HepG2 (cell line): Measurements from ENCODE around the gene SMURF1. TPM values are rescaled to one million over a fixed set of nuclear protein-coding genes. Genes with fewer than 3 reads are reported as not detected.

Experiments
- ATAC-seq: fragments of 200-7000 bp; cut with Tn5 transposase; 3 replicates; pipeline ENCODE4 v1.9.1; 2020; ENCODE audit warnings: mild to moderate bottlenecking, moderate library complexity
- BruUV-seq: library from RNA; stranded (reverse); fragments of 400-500 nt; replicated peaks from 2 replicates; lab custom pipeline; 2021; lab: Mats Ljungman, UMichigan
- CTCF ChIA-PET: fragments of 300-600 bp; formaldehyde crosslinking; extraction: SDS; loops from one replicate; lab custom pipeline; 2021; ENCODE audit warnings: low total read pairs, inconsistent platforms, low intra/inter-chr PET ratio; lab: Yijun Ruan, JAX
- POLR2A ChIA-PET: fragments of 350-600 bp; sonication (Branson Sonifier 250); formaldehyde crosslinking; loops from one replicate; lab custom pipeline; 2020; ENCODE audit warnings: antibody characterized with exemption, inconsistent platforms; lab: Yijun Ruan, JAX
- DNase-seq: peaks from one replicate; pipeline ENCODE4 v3.0.0-alpha.2; 2015; ENCODE audit warnings: low spot score
- FAIRE-seq: peaks from 3 replicates; lab custom pipeline; 2011; peaks lifted over from hg19 to GRCh38; lab: Jason Lieb, UNC
- H2AFZ ChIP-seq: one replicate; pipeline ENCODE4 v1.6.1; 2011; ENCODE audit warnings: low read length, inconsistent platforms
- H3K27ac ChIP-seq: fragments of 300-600 bp; 3 replicates; pipeline ENCODE4 v1.8.0; 2011; ENCODE audit warnings: mixed run types, mild to moderate bottlenecking, mixed read lengths, low read length, inconsistent platforms; ENCODE audit not compliant: insufficient read depth; ENCODE audit errors: extremely low read length
- H3K27me3 ChIP-seq, 2 experiments: fragments of 200-600 bp in 1 of 2; 2 replicates in 1 of 2; 3 replicates in 1 of 2; pipeline versions ENCODE4 v1.6.0 to v1.8.0; 2011; ENCODE audit warnings: low read length in 2 of 2, mild to moderate bottlenecking in 2 of 2, moderate library complexity in 2 of 2, inconsistent platforms in 1 of 2; ENCODE audit not compliant: insufficient read depth in 2 of 2, control insufficient read depth in 1 of 2
- H3K36me3 ChIP-seq, 2 experiments: fragments of 200-600 bp in 1 of 2; replicated peaks in 1 of 2; 2 replicates in 1 of 2; 3 replicates in 1 of 2; pipeline versions ENCODE4 v1.5.1 to v1.8.0; 2011; ENCODE audit warnings: low read length in 2 of 2, inconsistent platforms in 1 of 2; ENCODE audit not compliant: insufficient read depth in 2 of 2, control insufficient read depth in 1 of 2
- H3K4me1 ChIP-seq: 2 replicates; pipeline ENCODE4 v1.5.1; 2012; ENCODE audit warnings: low read length, inconsistent platforms; ENCODE audit not compliant: insufficient read depth
- H3K4me2 ChIP-seq: 2 replicates; pipeline ENCODE4 v1.6.0; 2011; ENCODE audit warnings: low read depth, low read length, inconsistent platforms
- H3K4me3 ChIP-seq, 3 experiments: fragments of 200-600 bp in 1 of 3; sonication (generic), shearing (Covaris generic) in 1 of 3; replicated peaks in 1 of 3; 2 replicates each; pipeline ENCODE4 v1.5.1; 2011 to 2016; ENCODE audit warnings: low read length in 3 of 3, inconsistent platforms in 2 of 3, low read depth in 2 of 3, mild to moderate bottlenecking in 2 of 3, control low read depth in 1 of 3, mixed read lengths in 1 of 3; ENCODE audit not compliant: insufficient read depth in 1 of 3
- H3K79me2 ChIP-seq: one replicate; pipeline ENCODE4 v1.6.1; 2011; ENCODE audit warnings: low read length, inconsistent platforms; ENCODE audit not compliant: insufficient read depth
- H3K9ac ChIP-seq: 2 replicates; pipeline ENCODE4 v1.6.0; 2011; ENCODE audit warnings: mild to moderate bottlenecking, low read depth, low read length, inconsistent platforms; ENCODE audit not compliant: insufficient read depth
- H3K9me3 ChIP-seq: 2 replicates; pipeline ENCODE4 v1.5.1; 2012; ENCODE audit warnings: mild to moderate bottlenecking, low read length
- H4K20me1 ChIP-seq: 2 replicates; pipeline ENCODE4 v1.6.0; 2011; ENCODE audit warnings: inconsistent platforms, mild to moderate bottlenecking, low read length, moderate library complexity; ENCODE audit not compliant: insufficient read depth
- CHD2 ChIP-seq: IDR thresholded peaks from 2 replicates; pipeline ENCODE4 v1.6.1; 2011; ENCODE audit warnings: low read depth, low read length, improper control_type of control experiment
- CHD4 ChIP-seq: fragments of 200-600 bp; sonication (generic); IDR thresholded peaks from 2 replicates; pipeline ENCODE4 v1.7.0; 2017; ENCODE audit warnings: mild to moderate bottlenecking, low read length, borderline replicate concordance
- CTCF ChIP-seq: sonication (generic); formaldehyde crosslinking; IDR thresholded peaks from 2 replicates; pipeline ENCODE4 v1.5.0; 2020; ENCODE audit warnings: mild to moderate bottlenecking, missing genetic modification reagents, moderate library complexity
- ELF3 ChIP-seq: IDR thresholded peaks from 2 replicates; pipeline ENCODE4 v1.6.1; 2016; ENCODE audit warnings: missing genetic modification reagents, missing compliant biosample characterization
- FOSL2 ChIP-seq: sonication (generic); formaldehyde crosslinking; IDR thresholded peaks from 2 replicates; pipeline ENCODE4 v1.4.0; 2020; ENCODE audit warnings: missing genetic modification reagents
- HMG20B ChIP-seq: conservative IDR thresholded peaks from 2 replicates; pipeline ENCODE4 v1.6.1; 2016; ENCODE audit warnings: missing genetic modification reagents, missing compliant biosample characterization
- KAT8 ChIP-seq: IDR thresholded peaks from 2 replicates; pipeline ENCODE4 v1.6.1; 2016; ENCODE audit warnings: missing genetic modification reagents, missing compliant biosample characterization
- RNF2 ChIP-seq: fragments of 450-650 bp; conservative IDR thresholded peaks from 2 replicates; pipeline ENCODE4 v1.6.1; 2016; ENCODE audit warnings: low read depth
- ZNF33A ChIP-seq: sonication (generic); formaldehyde crosslinking; IDR thresholded peaks from 2 replicates; pipeline ENCODE4 v1.5.1; 2020; ENCODE audit warnings: missing genetic modification reagents, mild to moderate bottlenecking, moderate library complexity, borderline replicate concordance
- ZNF766 ChIP-seq: sonication (generic); formaldehyde crosslinking; IDR thresholded peaks from 2 replicates; pipeline ENCODE4 v1.5.0; 2020; ENCODE audit warnings: missing genetic modification reagents, borderline replicate concordance
- WGBS: methylation state at CpG from one replicate; pipeline ENCODE4 v1.1.6; 2017; ENCODE audit warnings: low lambda C conversion rate; 5-methylcytosine and 5-hydroxymethylcytosine counted together
- in situ Hi-C: cut with HindIII; loops from 2 replicates; pipeline ENCODE4 v1.10.0; 2017; ENCODE audit warnings: low pct_unique_long_range_greater_than_20kb; ENCODE audit not compliant: extremely low pct_ligation_motif_present
- intact Hi-C: fragments of 100-400 bp; cut with micrococcal nuclease; formaldehyde crosslinking; loops from one replicate; pipeline ENCODE4 v1.10.0; 2022; ENCODE audit not compliant: unreplicated experiment
- polyA plus RNA-seq, 8 experiments: library from polyadenylated mRNA; depleted of rRNA in 3 of 8; stranded (reverse) in 7 of 8; unstranded in 1 of 8; fragments of >200 nt; fragmentation: Illumina TruSeq in 4 of 8; extraction: Trizol in 4 of 8; gene quantifications; 2 replicates each; pipeline versions ENCODE4 v1.2.1 to v1.2.3, GENCODE V29; 2011 to 2016; ENCODE audit warnings: low read depth in 4 of 8, missing spikeins in 1 of 8, mixed read lengths in 1 of 8; ENCODE audit not compliant: insufficient read depth in 1 of 8
- total RNA-seq, 5 experiments: library from RNA; depleted of rRNA; stranded (reverse); fragments of >200 nt; fragmentation: Illumina TruSeq; extraction: Trizol; gene quantifications; 2 replicates each; pipeline ENCODE4 v1.2.3, GENCODE V29; 2016; ENCODE audit warnings: low read depth in 1 of 5
- TF ChIP-seq, protein P1 (sequence below), 2 experiments: sonication (generic) in 1 of 2; formaldehyde crosslinking in 1 of 2; IDR thresholded peaks; 2 replicates each; pipeline versions ENCODE4 v1.4.0 to v1.6.1; 2016 to 2020; ENCODE audit warnings: borderline replicate concordance in 1 of 2, low read depth in 1 of 2, mild to moderate bottlenecking in 1 of 2, missing genetic modification reagents in 1 of 2
- TF ChIP-seq, protein P2 (sequence below): IDR thresholded peaks from 2 replicates; pipeline ENCODE4 v1.6.1; 2016; ENCODE audit warnings: low read depth

SMURF1 gene
- total and polyA plus RNA-seq, 2 of the 13 experiments (the other 11 are each of a cell fraction or from before 2014, with no cell fraction given), result 8.3 to 11.1 TPM

DNA sequence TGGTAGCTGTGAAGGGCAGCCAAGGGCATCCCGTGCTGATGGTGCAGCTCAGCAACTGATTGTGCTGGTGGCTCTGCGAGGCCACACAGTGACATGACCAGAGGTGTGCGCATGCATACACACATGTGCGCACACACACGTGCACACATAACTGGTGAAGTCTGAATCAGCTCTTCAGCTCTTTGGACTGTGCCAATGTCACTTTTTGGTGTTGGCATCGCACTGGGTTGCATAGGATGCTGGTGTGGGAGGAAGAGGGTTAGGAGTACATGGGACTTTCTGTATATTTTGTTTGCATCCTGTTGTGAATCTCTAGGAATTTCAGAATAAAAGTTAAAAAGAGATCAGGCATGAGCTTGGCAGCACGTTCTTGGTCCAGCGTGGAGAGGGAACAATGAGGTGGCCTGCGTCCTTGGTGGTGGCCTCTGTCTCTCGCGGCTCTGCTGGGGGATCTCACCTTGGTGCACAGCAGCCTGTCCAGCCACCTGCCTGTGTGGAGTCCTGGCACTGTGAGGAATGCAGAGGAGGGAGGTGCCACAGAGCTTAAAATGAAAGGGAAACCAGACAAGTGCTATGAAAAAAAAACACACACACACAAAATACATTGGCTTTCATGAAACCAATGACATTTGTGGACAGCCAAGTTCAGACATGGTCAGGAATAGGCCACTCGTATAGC is 141.6 kb downstream of the SMURF1 start:
- no peaks in the 10 kb centered on the region for H3K79me2 ChIP-seq
- H4K20me1 ChIP-seq, result no peaks in the 10 kb centered on the region
- DNase-seq (no peak), FAIRE-seq (no peak), ATAC-seq (no peak)
- POLR2A ChIA-PET, result no interaction called here
- H3K36me3 ChIP-seq, result peaks cover 30 to 77% of the 10 kb centered on the region in 2 experiments
- H3K27me3 ChIP-seq, result no peaks in the 10 kb centered on the region
- H3K27ac ChIP-seq, result no peak overlapping the region
- H3K9ac ChIP-seq, result no peak overlapping the region
- over 99% methylated on average over 11 of the region's 12 CpGs for WGBS
- intact Hi-C loops, result no loop called here
- no peak overlapping the region for H3K4me2 ChIP-seq
- CTCF ChIA-PET, result no interaction called here
- BruUV-seq, result no TSS peak
- H2AFZ ChIP-seq, result no peak overlapping the region
- no peaks in the 10 kb centered on the region for H3K9me3 ChIP-seq
- H3K4me3 ChIP-seq, result no peak overlapping the region
- no peaks in the 10 kb centered on the region for H3K4me1 ChIP-seq
- no peak for TF ChIP-seq ELF3
- no peak for TF ChIP-seq RNF2
- no peak for TF ChIP-seq CTCF (CRISPR knock-in tag)
- no peak for TF ChIP-seq CHD2
- TF ChIP-seq, protein P1, sequence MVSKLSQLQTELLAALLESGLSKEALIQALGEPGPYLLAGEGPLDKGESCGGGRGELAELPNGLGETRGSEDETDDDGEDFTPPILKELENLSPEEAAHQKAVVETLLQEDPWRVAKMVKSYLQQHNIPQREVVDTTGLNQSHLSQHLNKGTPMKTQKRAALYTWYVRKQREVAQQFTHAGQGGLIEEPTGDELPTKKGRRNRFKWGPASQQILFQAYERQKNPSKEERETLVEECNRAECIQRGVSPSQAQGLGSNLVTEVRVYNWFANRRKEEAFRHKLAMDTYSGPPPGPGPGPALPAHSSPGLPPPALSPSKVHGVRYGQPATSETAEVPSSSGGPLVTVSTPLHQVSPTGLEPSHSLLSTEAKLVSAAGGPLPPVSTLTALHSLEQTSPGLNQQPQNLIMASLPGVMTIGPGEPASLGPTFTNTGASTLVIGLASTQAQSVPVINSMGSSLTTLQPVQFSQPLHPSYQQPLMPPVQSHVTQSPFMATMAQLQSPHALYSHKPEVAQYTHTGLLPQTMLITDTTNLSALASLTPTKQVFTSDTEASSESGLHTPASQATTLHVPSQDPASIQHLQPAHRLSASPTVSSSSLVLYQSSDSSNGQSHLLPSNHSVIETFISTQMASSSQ (IDR thresholded peaks at IDR 0.05; ENCODE audit: low read depth), result no peak
- TF ChIP-seq, protein P1 (CRISPR knock-in tag; IDR thresholded peaks at IDR 0.05; ENCODE audit: borderline replicate concordance), result no peak
- no peak for TF ChIP-seq FOSL2
- no peak for TF ChIP-seq KAT8 (CRISPR knock-in tag)
- TF ChIP-seq, protein P2, sequence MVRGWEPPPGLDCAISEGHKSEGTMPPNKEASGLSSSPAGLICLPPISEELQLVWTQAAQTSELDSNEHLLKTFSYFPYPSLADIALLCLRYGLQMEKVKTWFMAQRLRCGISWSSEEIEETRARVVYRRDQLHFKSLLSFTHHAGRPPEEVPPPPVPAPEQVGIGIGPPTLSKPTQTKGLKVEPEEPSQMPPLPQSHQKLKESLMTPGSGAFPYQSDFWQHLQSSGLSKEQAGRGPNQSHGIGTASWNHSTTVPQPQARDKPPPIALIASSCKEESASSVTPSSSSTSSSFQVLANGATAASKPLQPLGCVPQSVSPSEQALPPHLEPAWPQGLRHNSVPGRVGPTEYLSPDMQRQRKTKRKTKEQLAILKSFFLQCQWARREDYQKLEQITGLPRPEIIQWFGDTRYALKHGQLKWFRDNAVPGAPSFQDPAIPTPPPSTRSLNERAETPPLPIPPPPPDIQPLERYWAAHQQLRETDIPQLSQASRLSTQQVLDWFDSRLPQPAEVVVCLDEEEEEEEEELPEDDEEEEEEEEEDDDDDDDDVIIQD (CRISPR knock-in tag), result no peak
- no peak for TF ChIP-seq CHD4
- TF ChIP-seq HMG20B, result no peak
- no peak for TF ChIP-seq ZNF766 (CRISPR knock-in tag)
- no peak for TF ChIP-seq ZNF33A
- TF ChIP-seq, all 625 proteins: peak for 0
- in situ Hi-C loops, result no loop called here
